ENCODE data around the gene LTBP1.

DNA sequence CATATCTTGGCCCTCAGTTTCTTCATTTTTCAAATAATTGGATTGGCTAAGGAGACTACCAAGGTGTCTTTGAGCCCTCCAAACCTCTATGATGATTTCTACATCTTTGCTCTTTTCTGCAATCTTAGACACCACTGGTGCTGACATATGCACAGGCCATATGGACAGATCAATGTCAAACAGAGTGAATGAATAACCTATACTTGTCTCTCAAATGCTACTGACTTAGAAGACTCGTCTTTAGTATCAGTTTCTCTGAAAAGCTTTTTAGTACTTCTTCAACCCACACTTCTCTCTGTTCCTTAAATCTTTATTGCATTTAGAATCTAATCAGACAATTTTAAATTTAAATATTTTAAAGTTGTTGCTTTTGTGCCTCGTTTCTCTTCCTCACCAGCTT, 258.2 kb downstream of the LTBP1 start:
- TF ChIP-seq, protein P1, sequence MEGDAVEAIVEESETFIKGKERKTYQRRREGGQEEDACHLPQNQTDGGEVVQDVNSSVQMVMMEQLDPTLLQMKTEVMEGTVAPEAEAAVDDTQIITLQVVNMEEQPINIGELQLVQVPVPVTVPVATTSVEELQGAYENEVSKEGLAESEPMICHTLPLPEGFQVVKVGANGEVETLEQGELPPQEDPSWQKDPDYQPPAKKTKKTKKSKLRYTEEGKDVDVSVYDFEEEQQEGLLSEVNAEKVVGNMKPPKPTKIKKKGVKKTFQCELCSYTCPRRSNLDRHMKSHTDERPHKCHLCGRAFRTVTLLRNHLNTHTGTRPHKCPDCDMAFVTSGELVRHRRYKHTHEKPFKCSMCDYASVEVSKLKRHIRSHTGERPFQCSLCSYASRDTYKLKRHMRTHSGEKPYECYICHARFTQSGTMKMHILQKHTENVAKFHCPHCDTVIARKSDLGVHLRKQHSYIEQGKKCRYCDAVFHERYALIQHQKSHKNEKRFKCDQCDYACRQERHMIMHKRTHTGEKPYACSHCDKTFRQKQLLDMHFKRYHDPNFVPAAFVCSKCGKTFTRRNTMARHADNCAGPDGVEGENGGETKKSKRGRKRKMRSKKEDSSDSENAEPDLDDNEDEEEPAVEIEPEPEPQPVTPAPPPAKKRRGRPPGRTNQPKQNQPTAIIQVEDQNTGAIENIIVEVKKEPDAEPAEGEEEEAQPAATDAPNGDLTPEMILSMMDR (IDR thresholded peaks at IDR 0.05; ENCODE audit: low read depth, low read length, poor library complexity, severe bottlenecking) = no peak
- no peak for TF ChIP-seq EZH2phosphoT487 (IDR thresholded peaks at IDR 0.05; ENCODE audit: borderline replicate concordance, low read length)

All from DOHH2 (cell line).